ENCODE results near the gene PID1. TPM values are rescaled to one million over a fixed set of nuclear protein-coding genes. Genes with fewer than 3 reads are reported as not detected.

The PID1 gene
- total RNA-seq, 4 donors from 2014 or later = 14.5 to 49.7 (median 20.7) TPM

DNA sequence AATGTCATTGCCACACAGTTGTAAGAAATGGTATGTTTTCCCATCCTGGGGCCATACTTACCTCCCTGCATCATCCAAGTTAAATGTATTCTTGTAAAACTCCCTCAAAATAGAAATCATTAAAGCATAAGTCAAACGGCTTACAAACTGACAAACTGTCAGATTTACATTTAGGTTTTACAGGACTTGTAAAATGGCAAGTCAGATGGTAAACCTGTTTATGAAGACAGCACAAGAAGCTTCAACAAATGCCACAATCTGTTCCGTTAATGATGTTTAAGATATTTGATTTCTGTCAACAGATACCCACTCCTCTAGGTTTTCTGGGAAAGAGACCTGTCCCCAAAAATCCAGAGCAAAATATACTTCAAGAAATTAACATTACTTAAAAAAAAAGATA lies 197.2 kb downstream of the PID1 start:
- H3K4me1 ChIP-seq = no peaks in the 10 kb centered on the region
- intact Hi-C loops (cut with DNase I) = no loop called here
- no peak overlapping the region for H3K4me3 ChIP-seq (replicated peaks in 1 of 3)
- 88 to 93% methylated on average over 2 of the region's 2 CpGs for WGBS, 2 donors
- no peaks in the 10 kb centered on the region for H3K36me3 ChIP-seq
- TF ChIP-seq, protein P1, sequence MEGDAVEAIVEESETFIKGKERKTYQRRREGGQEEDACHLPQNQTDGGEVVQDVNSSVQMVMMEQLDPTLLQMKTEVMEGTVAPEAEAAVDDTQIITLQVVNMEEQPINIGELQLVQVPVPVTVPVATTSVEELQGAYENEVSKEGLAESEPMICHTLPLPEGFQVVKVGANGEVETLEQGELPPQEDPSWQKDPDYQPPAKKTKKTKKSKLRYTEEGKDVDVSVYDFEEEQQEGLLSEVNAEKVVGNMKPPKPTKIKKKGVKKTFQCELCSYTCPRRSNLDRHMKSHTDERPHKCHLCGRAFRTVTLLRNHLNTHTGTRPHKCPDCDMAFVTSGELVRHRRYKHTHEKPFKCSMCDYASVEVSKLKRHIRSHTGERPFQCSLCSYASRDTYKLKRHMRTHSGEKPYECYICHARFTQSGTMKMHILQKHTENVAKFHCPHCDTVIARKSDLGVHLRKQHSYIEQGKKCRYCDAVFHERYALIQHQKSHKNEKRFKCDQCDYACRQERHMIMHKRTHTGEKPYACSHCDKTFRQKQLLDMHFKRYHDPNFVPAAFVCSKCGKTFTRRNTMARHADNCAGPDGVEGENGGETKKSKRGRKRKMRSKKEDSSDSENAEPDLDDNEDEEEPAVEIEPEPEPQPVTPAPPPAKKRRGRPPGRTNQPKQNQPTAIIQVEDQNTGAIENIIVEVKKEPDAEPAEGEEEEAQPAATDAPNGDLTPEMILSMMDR (IDR thresholded peaks at IDR 0.05) = no peak
- TF ChIP-seq POLR2A (IDR thresholded peaks at IDR 0.05) = no peak
- no peak for DNase-seq
- H3K27ac ChIP-seq = no peak overlapping the region
- no peaks in the 10 kb centered on the region for H3K9me3 ChIP-seq
- H3K27me3 ChIP-seq = no peaks in the 10 kb centered on the region

DNA sequence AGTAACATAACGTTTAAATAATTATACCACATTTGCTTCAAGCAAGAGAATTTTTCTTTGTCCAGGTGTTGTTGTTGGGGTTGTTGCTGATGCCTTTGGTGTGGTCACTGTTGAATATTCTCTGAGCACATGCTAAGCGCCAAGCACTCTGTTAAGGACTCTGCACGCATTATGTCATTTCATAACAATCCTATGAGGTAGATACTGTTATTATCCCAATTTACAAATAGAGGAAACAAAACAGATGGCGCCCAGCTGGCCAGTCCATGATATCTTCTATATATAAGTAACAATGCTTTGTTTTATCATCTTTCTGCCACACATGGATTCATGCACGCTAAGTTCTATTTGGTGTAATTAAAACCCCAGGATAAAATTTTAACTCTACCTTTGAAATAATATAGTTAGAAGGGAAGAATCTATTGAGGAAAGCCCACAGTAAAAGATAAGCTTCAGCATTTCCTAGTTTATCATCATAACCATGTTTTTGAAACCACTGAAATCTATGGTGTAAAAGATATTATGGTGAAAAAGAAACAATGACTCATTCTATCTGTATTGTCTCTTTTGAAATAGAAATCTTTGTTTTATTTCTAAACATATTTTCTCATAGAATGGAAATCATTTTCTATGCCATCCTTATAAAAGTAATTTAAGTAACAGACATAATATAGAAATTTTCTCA lies 199.7 kb downstream of the PID1 start:
- Histone ChIP-seq H3K4me3 (replicated peaks in 1 of 3) (no peak overlapping the region), H3K27ac (no peak overlapping the region), H3K4me1 (no peaks in the 10 kb centered on the region), H3K27me3 (no peaks in the 10 kb centered on the region), H3K9me3 (no peaks in the 10 kb centered on the region), H3K36me3 (no peaks in the 10 kb centered on the region)
- WGBS, 2 donors = 91% methylated on average over 5 of the region's 5 CpGs
- intact Hi-C loops (cut with DNase I) = no loop called here
- TF ChIP-seq, protein P1 (IDR thresholded peaks at IDR 0.05) = no peak
- no peak for TF ChIP-seq POLR2A (IDR thresholded peaks at IDR 0.05)
- DNase-seq = no peak

DNA sequence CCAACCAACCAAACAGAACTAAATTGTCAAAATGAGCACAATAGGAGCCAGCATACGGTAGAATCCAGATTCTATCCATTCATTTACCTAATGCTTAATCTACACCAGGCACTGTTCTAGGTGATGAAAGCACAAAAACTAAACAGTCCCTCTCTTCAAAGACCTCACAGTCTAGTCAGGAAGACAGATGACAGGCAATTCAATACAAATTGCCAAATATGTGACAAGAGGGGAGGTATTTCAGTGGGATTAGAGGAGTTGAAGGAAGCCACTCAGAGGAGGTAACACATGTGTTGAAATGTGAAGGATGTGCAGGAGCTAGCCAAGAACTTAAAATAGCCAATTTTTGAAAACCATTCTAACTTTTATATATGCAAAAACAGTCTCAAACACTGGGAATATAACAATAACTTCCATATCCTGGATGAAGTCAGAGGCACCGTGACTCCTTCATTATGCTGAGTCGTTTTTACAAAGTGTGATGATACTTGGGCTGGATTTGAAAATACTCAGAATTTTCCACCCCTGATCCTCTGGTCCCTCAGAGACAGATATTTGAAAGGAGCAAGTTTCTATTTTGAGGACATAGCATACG lies 204.9 kb downstream of the PID1 start:
- H3K27me3 ChIP-seq = no peaks in the 10 kb centered on the region
- DNase-seq = no peak
- no peaks in the 10 kb centered on the region for H3K36me3 ChIP-seq
- H3K27ac ChIP-seq = no peak overlapping the region
- no peaks in the 10 kb centered on the region for H3K4me1 ChIP-seq
- intact Hi-C loops (cut with DNase I) = no loop called here
- H3K9me3 ChIP-seq = no peaks in the 10 kb centered on the region
- H3K4me3 ChIP-seq (replicated peaks in 1 of 3) = no peak overlapping the region
- 65 to 85% methylated on average over 4 of the region's 4 CpGs for WGBS, 2 donors
- TF ChIP-seq, protein P1 (IDR thresholded peaks at IDR 0.05) = no peak
- TF ChIP-seq POLR2A (IDR thresholded peaks at IDR 0.05) = no peak

DNA sequence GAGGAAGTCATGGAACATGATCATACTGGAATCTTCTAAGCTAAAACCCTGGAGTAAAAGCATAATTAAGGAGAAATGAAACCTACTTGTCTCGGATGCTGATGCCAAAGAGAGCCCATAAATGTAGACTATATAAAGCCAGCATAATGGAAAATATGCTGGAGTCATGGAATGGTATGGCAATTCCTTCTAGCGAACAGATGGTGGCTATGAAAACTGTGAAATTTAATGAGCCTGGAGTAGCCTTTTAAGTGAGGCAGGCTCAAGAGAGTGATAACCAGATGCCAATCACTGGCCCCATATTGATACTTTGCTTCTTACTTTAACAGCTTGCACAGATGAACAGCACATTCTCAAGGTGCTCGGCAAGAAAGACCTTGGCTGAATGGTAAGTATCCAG lies 206.3 kb downstream of the PID1 start:
- Histone ChIP-seq H3K9me3 (no peaks in the 10 kb centered on the region), H3K36me3 (no peaks in the 10 kb centered on the region), H3K27me3 (no peaks in the 10 kb centered on the region), H3K27ac (no peak overlapping the region), H3K4me3 (replicated peaks in 1 of 3) (no peak overlapping the region), H3K4me1 (no peaks in the 10 kb centered on the region)
- DNase-seq = no peak
- TF ChIP-seq, protein P1 (IDR thresholded peaks at IDR 0.05) = no peak
- no peak for TF ChIP-seq POLR2A (IDR thresholded peaks at IDR 0.05)
- WGBS, 2 donors = 67 to 89% methylated on average over 3 of the region's 3 CpGs
- intact Hi-C loops (cut with DNase I) = no loop called here

DNA sequence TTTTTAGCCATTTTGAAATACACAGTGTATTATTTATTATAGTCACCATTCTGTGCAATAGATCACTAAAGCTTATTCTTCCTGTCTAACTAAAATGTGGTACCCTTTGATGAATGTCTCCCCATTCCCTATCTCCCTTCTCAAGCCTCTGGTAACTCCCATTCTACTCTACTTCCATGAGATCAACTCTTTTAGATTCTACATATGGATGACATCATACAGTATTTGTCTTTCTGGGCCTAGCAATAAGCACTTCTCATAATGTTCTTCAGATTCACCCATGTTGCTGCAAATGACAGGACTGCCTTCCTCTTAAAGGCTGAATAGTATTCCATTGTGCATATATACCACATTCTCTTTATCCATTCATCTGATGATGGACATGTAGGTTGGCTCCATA lies 210.9 kb downstream of the PID1 start:
- no peaks in the 10 kb centered on the region for H3K4me1 ChIP-seq
- intact Hi-C loops (cut with DNase I) = no loop called here
- H3K9me3 ChIP-seq = no peaks in the 10 kb centered on the region
- H3K4me3 ChIP-seq (replicated peaks in 1 of 3) = no peak overlapping the region
- DNase-seq = no peak
- no peaks in the 10 kb centered on the region for H3K36me3 ChIP-seq
- H3K27me3 ChIP-seq = no peaks in the 10 kb centered on the region
- TF ChIP-seq POLR2A (IDR thresholded peaks at IDR 0.05) = no peak
- TF ChIP-seq, protein P1 (IDR thresholded peaks at IDR 0.05) = no peak
- H3K27ac ChIP-seq = no peak overlapping the region
